ENCODE data around the gene PNN.
"Not testable (repeated sequence)": the region's sequence is repeated elsewhere in the genome, so short reads cannot be mapped to it uniquely, and the experiment has no call there.

Gene PNN

GRCh38 chr14:39174560-39175444 lies at the start of gene PNN:
PNN (plus strand) TSS chr14:39175254; CDS start chr14:39175280, 26 bp downstream.
- peak; percentile 84 to 94 for DNase-seq (ENCODE audit: low read depth in 2 of 2)

GRCh38 chr14:39137835-39138234 lies 37.2 kb upstream of the PNN start:
- DNase-seq (ENCODE audit: low read depth in 2 of 2), result not testable (repeated sequence)

DNA sequence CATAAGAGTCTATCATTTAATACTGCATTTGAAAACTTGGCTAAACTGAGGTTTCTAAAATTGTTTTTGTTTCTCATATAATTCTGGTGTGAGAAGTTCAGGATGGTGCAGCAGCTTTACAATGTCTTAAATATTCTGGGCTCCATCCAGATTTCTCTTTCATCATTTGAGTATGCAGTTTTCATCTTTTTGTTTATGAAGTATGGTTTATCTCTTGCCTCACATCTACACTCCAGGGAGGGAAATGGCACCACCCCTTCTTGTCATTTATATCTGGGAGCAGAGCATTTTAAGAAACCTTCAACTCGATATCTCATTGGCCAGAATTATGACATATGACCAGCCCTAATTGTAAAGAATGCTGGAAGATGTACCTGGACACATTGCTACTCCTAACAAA lies 36.6 kb upstream of the PNN start:
- no peak for DNase-seq (ENCODE audit: low read depth in 2 of 2)

DNA sequence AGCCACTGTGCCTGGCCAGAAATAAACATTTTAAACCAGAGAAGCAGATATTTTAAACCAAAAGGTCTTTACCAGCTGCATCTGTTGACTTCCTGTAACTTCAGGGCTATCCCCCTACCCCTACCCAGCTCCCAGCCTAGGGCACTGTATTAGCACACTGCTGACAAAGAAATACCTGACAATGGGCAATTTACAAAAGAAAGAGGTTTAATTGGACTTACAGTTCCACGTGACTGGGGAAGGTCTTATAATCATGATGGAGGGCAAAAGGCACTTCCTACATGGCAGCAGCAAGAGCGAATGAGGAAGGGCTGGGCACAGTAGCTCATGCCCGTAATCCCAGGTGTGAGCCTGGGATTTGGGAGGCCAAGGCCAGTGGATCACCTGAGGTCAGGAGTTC lies 34.9 kb upstream of the PNN start:
- no peak for DNase-seq (ENCODE audit: low read depth in 2 of 2)

DNA sequence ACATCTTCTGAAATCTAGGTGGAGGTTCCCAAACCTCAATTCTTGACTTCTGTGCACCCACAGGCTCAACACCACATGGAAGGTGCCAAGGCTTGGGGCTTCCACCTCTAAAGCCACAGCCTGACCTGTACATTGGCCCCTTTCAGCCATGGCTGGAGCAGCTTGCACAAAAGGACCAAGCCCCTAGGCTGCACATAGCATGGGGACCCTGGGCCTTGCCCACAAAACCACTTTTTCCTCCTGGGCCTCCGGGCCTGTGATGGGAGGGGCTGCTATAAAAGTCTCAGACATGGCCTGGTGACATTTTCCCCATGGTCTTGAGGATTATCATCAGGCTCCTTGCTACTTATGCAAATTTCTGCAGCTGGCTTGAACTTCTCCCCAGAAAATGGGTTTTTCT lies 33.4 kb upstream of the PNN start:
- DNase-seq (ENCODE audit: low read depth in 2 of 2), result not testable (repeated sequence)

- not testable (repeated sequence) for DNase-seq (ENCODE audit: low read depth in 2 of 2)
Measured at GRCh38 chr14:39143226-39143625, 31.8 kb upstream of the PNN start.

GRCh38 chr14:39145266-39145966 lies 29.6 kb upstream of the PNN start:
- DNase-seq (ENCODE audit: low read depth in 2 of 2), result no peak

DNA sequence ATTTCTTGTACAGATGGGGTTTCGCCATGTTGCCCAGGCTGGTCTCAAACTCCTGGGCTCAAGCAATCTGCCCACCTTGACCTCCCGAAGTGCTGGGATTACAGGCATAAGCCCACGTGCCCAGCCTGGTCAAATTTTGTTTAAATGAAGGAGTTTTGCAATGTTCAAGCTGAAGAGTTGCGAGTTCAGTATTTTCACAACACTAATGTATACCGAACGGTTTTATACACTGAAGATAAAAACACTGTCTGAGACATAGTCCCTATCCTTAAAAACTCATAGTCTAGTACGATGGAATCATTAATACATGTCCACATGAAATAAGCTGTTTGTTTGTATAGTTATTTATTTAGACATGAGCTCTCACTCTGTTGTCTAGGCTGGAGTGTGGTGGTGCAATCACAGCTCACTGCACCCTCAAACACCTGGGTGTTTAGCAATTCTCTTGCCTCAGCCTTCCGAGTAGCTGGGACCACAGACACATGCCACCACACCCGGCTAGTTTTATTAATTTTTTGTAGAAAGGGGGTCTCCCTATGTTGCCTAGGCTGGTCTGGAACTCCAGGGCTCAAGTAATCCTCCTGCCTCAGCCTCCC lies 20.4 kb upstream of the PNN start:
- no peak for DNase-seq (ENCODE audit: low read depth in 2 of 2)

DNA sequence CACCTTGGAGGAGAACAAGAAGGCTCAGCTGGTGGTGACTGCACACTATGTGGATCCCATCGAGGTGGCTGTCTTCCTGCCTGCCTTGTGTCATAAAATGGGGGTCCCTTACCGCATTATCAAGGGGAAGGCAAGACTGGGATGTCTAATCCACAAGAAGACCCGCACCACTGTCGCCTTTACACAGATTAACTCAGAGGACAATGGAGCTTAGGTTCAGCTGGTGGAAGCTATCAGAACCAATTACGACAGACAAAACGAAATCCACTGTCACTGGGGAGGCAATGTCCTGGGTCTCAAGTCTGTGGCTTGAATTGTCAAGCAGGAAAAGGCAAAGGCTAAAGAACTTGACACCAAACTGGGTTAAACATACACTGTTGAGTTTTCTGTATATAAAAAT lies 17.6 kb upstream of the PNN start:
- no peak for DNase-seq (ENCODE audit: low read depth in 2 of 2)

- no peak for DNase-seq (ENCODE audit: low read depth in 2 of 2)
Measured at GRCh38 chr14:39158222-39158858, 16.7 kb upstream of the PNN start.

GRCh38 chr14:39160494-39160893 lies 14.6 kb upstream of the PNN start:
- DNase-seq (ENCODE audit: low read depth in 2 of 2), result no peak

GRCh38 chr14:39167797-39168320 lies 7.2 kb upstream of the PNN start:
- DNase-seq (ENCODE audit: low read depth in 2 of 2), result not testable (repeated sequence)

GRCh38 chr14:39168591-39168990 lies 6.5 kb upstream of the PNN start:
- DNase-seq (ENCODE audit: low read depth in 2 of 2), result no peak

DNA sequence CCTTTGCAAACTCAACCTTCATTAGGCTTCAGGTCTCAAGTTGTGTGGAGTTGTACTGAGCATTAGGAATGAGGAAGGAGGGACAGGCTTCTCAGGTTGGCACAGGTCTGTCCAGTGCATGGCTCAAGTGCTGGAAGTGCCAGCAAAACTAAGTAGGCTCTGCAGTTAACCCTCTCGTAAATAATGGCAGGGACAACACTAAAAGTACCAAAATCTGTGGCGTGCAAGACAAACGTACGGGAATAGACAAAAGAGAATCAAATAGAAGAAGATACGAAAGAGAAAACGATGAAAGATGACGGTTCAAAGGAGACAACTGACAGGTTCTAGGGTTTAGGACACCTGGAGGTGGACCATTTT lies 5.5 kb upstream of the PNN start:
- no peak for DNase-seq (ENCODE audit: low read depth in 2 of 2)

- DNase-seq (ENCODE audit: low read depth in 2 of 2), result no peak
Measured at GRCh38 chr14:39173198-39173597, 1.9 kb upstream of the PNN start.

- DNase-seq (ENCODE audit: low read depth in 2 of 2), result peak; percentile 38
Measured at GRCh38 chr14:39175445-39176262, 600 bp downstream of the PNN start.

DNA sequence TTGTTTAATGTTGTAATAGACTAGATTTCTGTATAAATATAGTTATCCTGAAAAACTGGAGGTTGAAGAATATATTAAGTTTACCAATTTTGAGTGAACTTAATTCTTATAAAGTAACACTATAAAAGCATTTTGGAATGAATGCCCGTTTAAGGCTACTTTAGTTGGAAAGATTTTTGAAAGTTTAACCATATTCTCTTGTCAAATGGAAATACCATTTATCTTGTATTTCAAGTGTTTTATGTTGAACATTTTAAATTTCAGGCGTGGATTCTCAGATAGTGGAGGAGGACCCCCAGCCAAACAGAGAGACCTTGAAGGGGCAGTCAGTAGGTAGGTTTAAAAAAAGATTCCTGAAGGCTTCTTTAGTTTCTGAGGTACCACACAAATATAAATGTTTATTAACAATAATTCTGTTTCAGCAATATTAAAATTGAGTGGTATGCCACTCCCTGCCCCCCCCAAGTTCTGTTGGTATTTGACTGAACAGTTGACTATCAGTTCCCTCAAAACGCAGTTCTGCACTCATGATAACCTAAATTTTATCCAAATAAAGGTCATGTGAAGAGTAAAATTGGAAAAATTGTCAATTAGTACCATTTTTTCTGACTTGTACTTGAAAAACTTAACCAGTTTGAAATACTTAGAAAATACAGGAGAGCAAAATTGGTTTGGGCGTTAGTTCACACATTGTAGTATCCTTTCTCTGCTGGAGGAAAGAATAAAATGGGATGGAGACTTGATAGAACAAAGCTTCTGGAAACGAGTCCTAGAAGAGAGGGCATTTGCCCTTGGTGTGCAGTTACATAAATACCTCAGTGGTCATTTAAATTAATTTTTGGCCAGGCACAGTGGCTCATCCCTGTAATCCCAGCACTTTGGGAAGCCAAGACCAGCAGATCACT lies 1.5 kb downstream of the PNN start:
- no peak for DNase-seq (ENCODE audit: low read depth in 2 of 2)

- no peak for DNase-seq (ENCODE audit: low read depth in 2 of 2)
Measured at GRCh38 chr14:39177168-39177545, 2.1 kb downstream of the PNN start.

- no peak for DNase-seq (ENCODE audit: low read depth in 2 of 2)
Measured at GRCh38 chr14:39179042-39179441, 4.0 kb downstream of the PNN start.

- DNase-seq (ENCODE audit: low read depth in 2 of 2), result no peak
Measured at GRCh38 chr14:39180553-39180952, 5.5 kb downstream of the PNN start.
